ENCODE measurements around the gene RNF157. TPM values are rescaled to one million over a fixed set of nuclear protein-coding genes. Genes with fewer than 3 reads are reported as not detected.
A peak's percentile ranks its signal among the peaks of the same experiment; 100 is the strongest.

Gene RNF157
- total and polyA plus RNA-seq, 2 of the 4 experiments (the other 2 are of a cell fraction) = 0.54 to 1.3 TPM

- H2AK5ac ChIP-seq (ENCODE audit: low read depth, low read length) = no peak overlapping the region
- no TSS peak for BruUV-seq (replicated peaks)
- no peak overlapping the region for H2BK15ac ChIP-seq (ENCODE audit: low read depth, low read length)
- no peak overlapping the region for H2BK120ac ChIP-seq (ENCODE audit: low read depth, low read length)
- H3K4ac ChIP-seq (ENCODE audit: low read depth, low read length) = no peak overlapping the region
- H3K4me2 ChIP-seq (ENCODE audit: low read depth, low read length) = peak overlapping the region; percentile 63
- no peak overlapping the region for H4K5ac ChIP-seq (ENCODE audit: low read depth, low read length)
- H3K9ac ChIP-seq (ENCODE audit: low read depth, low read length) = no peak overlapping the region
- peaks cover 19% of the 10 kb centered on the region for H3K27me3 ChIP-seq (ENCODE audit: control insufficient read depth, insufficient read depth, low read length)
- ChIA-PET CTCF (no interaction called here), POLR2A (ENCODE audit: unreplicated experiment) (no interaction called here)
- dilution Hi-C loops (cut with HindIII; ENCODE audit: low sequenced_read_pairs, unreplicated experiment) = no loop called here
- H3K9me1 ChIP-seq (ENCODE audit: insufficient read depth, low read length) = no peaks in the 10 kb centered on the region; the same call in 1 of the 2 replicates
- H3K79me1 ChIP-seq (ENCODE audit: low read depth in 1 of 2, low read length in 2 of 2) = no peaks in the 10 kb centered on the region
- no peak overlapping the region for H3K56ac ChIP-seq (ENCODE audit: extremely low read depth, insufficient read depth, low read length)
- H3K23ac ChIP-seq (ENCODE audit: low read depth, low read length) = no peak overlapping the region; the same call in 1 of the 2 replicates
- H2AFZ ChIP-seq (replicated peaks; ENCODE audit: low read length, poor library complexity) = peak overlapping the region; percentile 94
- ATAC-seq (ENCODE audit: low read depth) (no peak; the same call in 1 of the 2 replicates), DNase-seq (no peak)
- peak overlapping the region; percentile 63 for H3K4me3 ChIP-seq (ENCODE audit: insufficient read depth, low read depth, low read length)
- 18% methylated on average over 29 of the region's 75 CpGs; no CpG with 5 or more reads in 1 of the 2 experiments for WGBS, 2 experiments (ENCODE audit: extremely low coverage in 2 of 2, insufficient read length in 1 of 2)
- H2BK20ac ChIP-seq (ENCODE audit: low read depth, low read length) = no peak overlapping the region
- TF ChIP-seq RAD21 (IDR thresholded peaks at IDR 0.05; ENCODE audit: low read length) (no peak), RCOR1 (IDR thresholded peaks at IDR 0.05; ENCODE audit: insufficient replicate concordance, low read length) (no peak), BHLHE40 (IDR thresholded peaks at IDR 0.05; ENCODE audit: low read depth, low read length) (no peak), POLR2A (IDR thresholded peaks at IDR 0.05; ENCODE audit: low read depth, low read length) (no peak), MAFK (IDR thresholded peaks at IDR 0.05; ENCODE audit: low read depth, low read length) (no peak), CEBPB (IDR thresholded peaks at IDR 0.05; ENCODE audit: low read depth, low read length) (no peak), CHD1 (IDR thresholded peaks at IDR 0.05; ENCODE audit: low read depth, low read length) (no peak), MAZ (IDR thresholded peaks at IDR 0.05; ENCODE audit: borderline replicate concordance, low read depth, low read length) (no peak)
- TF ChIP-seq, protein P1, sequence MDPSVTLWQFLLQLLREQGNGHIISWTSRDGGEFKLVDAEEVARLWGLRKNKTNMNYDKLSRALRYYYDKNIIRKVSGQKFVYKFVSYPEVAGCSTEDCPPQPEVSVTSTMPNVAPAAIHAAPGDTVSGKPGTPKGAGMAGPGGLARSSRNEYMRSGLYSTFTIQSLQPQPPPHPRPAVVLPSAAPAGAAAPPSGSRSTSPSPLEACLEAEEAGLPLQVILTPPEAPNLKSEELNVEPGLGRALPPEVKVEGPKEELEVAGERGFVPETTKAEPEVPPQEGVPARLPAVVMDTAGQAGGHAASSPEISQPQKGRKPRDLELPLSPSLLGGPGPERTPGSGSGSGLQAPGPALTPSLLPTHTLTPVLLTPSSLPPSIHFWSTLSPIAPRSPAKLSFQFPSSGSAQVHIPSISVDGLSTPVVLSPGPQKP (IDR thresholded peaks at IDR 0.05; ENCODE audit: borderline replicate concordance, low read depth, low read length) = no peak
- TF ChIP-seq, protein P2, sequence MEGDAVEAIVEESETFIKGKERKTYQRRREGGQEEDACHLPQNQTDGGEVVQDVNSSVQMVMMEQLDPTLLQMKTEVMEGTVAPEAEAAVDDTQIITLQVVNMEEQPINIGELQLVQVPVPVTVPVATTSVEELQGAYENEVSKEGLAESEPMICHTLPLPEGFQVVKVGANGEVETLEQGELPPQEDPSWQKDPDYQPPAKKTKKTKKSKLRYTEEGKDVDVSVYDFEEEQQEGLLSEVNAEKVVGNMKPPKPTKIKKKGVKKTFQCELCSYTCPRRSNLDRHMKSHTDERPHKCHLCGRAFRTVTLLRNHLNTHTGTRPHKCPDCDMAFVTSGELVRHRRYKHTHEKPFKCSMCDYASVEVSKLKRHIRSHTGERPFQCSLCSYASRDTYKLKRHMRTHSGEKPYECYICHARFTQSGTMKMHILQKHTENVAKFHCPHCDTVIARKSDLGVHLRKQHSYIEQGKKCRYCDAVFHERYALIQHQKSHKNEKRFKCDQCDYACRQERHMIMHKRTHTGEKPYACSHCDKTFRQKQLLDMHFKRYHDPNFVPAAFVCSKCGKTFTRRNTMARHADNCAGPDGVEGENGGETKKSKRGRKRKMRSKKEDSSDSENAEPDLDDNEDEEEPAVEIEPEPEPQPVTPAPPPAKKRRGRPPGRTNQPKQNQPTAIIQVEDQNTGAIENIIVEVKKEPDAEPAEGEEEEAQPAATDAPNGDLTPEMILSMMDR (conservative IDR thresholded peaks at IDR 0.05; ENCODE audit: low read depth, low read length) = no peak
- peaks cover 3% of the 10 kb centered on the region; the same call in 1 of the 2 replicates for H3K4me1 ChIP-seq (ENCODE audit: control insufficient read depth, insufficient read depth, low read length)
- no peak overlapping the region for H3K27ac ChIP-seq (ENCODE audit: insufficient read depth, low read length)
- H3K9me3 ChIP-seq (ENCODE audit: control insufficient read depth, insufficient read depth, low read length) = no peaks in the 10 kb centered on the region
- in situ Hi-C loops (cut with MboI; ENCODE audit: low sequenced_read_pairs) = no loop called here
- intact Hi-C loops (cut with micrococcal nuclease) = loop anchor here (2.0 kb wide), 1 partner anchor 25 kb away; the partner anchor contains the start of gene UBALD2
- no peak overlapping the region for H4K8ac ChIP-seq (ENCODE audit: low read depth in 2 of 2, low read length in 2 of 2)
- H2AK9ac ChIP-seq (replicated peaks; ENCODE audit: low read depth, low read length, poor library complexity) = peak overlapping the region; percentile 53
- no peak overlapping the region for H4K91ac ChIP-seq (ENCODE audit: insufficient read depth, low read depth, low read length)
- no peaks in the 10 kb centered on the region for H3K36me3 ChIP-seq (ENCODE audit: control insufficient read depth, insufficient read depth, low read length)
- H2BK5ac ChIP-seq (ENCODE audit: low read depth, low read length, poor library complexity, severe bottlenecking) = no peak overlapping the region
- no peak overlapping the region for H3K18ac ChIP-seq (ENCODE audit: low read depth, low read length)
- H3K14ac ChIP-seq (replicated peaks; ENCODE audit: low read depth, low read length) = no peak overlapping the region
- H4K20me1 ChIP-seq (ENCODE audit: insufficient read depth, low read length) = no peaks in the 10 kb centered on the region
Measured at GRCh38 chr17:76239538-76240274, 587 bp downstream of the RNF157 start.

Data from IMR-90 (cell line).